Large intestine (tissue), 3 donors: ENCODE results near the gene FSTL5. TPM values are rescaled to one million over a fixed set of nuclear protein-coding genes. Genes with fewer than 3 reads are reported as not detected.

Source experiments
- DNase-seq, 2 donors: peaks; one replicate each; pipeline versions ENCODE4 v3.0.0 to v3.0.0-alpha.2; 2013
- H3K27ac ChIP-seq: one replicate; pipeline ENCODE4 v1.5.1; 2013; ENCODE audit warnings: low read length
- H3K27me3 ChIP-seq: 2 replicates; pipeline ENCODE4 v1.6.1; 2013; ENCODE audit warnings: low read length; ENCODE audit not compliant: control insufficient read depth, insufficient read depth
- H3K36me3 ChIP-seq: 2 replicates; pipeline ENCODE4 v1.6.1; 2013; ENCODE audit warnings: low read length; ENCODE audit not compliant: control insufficient read depth, insufficient read depth
- H3K4me1 ChIP-seq: one replicate; pipeline ENCODE4 v1.6.1; 2013; ENCODE audit warnings: low read length; ENCODE audit not compliant: control insufficient read depth, insufficient read depth
- H3K4me3 ChIP-seq: one replicate; pipeline ENCODE4 v1.5.1; 2013; ENCODE audit warnings: low read length
- H3K9me3 ChIP-seq: one replicate; pipeline ENCODE4 v1.6.1; 2013; ENCODE audit warnings: mild to moderate bottlenecking, low read depth, low read length, moderate library complexity; ENCODE audit not compliant: control insufficient read depth
- WGBS: methylation state at CpG from one replicate; pipeline ENCODE4 v1.1.5; 2013; ENCODE audit warnings: low lambda C conversion rate; ENCODE audit not compliant: insufficient coverage; 5-methylcytosine and 5-hydroxymethylcytosine counted together
- polyA plus RNA-seq: library from polyadenylated mRNA; unstranded; fragments of 120-200 nt; gene quantifications from one replicate; pipeline ENCODE4 v1.2.1, GENCODE V29; 2013

The FSTL5 gene
- polyA plus RNA-seq, 1 donor = 7.0 TPM

- Histone ChIP-seq H3K36me3 (no peaks in the 10 kb centered on the region), H3K4me3 (no peak overlapping the region), H3K4me1 (no peaks in the 10 kb centered on the region), H3K9me3 (no peaks in the 10 kb centered on the region), H3K27me3 (no peaks in the 10 kb centered on the region), H3K27ac (no peak overlapping the region)
- no peak for DNase-seq
- 93% methylated on average over 2 of the region's 5 CpGs for WGBS
These were observed 607.8 kb downstream of the FSTL5 start for GRCh38 chr4:161555689-161556660.

GRCh38 chr4:161554372-161554990, 609.3 kb downstream of the FSTL5 start:
- WGBS = 72% methylated on average over 2 of the region's 5 CpGs
- no peaks in the 10 kb centered on the region for H3K36me3 ChIP-seq
- no peak for DNase-seq
- H3K9me3 ChIP-seq = no peaks in the 10 kb centered on the region
- H3K4me1 ChIP-seq = no peaks in the 10 kb centered on the region
- H3K27ac ChIP-seq = no peak overlapping the region
- no peak overlapping the region for H3K4me3 ChIP-seq
- H3K27me3 ChIP-seq = no peaks in the 10 kb centered on the region

DNA sequence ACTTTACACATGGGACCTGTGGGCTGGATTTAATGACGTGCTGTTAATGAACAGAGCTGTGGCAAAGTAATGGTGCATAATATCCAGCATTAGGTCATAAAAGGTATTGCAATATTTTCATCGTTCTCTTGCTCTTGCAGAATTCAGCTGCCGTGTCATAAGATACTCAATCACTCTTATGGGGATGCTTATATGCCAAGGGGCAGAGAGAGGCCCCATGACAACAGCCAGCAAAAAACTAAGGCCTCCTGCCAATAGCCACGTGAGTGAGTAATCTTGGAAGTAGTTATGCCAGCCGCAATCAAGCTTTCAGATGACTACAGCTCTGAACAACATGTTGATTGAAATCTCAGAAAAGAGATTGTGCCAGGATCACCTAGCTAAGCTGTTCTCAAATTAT, 616.9 kb downstream of the FSTL5 start:
- no peaks in the 10 kb centered on the region for H3K36me3 ChIP-seq
- H3K27ac ChIP-seq = no peak overlapping the region
- no peak overlapping the region for H3K4me3 ChIP-seq
- H3K4me1 ChIP-seq = no peaks in the 10 kb centered on the region
- H3K9me3 ChIP-seq = no peaks in the 10 kb centered on the region
- no peak for DNase-seq
- WGBS = no CpG with 5 or more reads among the region's 5 CpGs
- no peaks in the 10 kb centered on the region for H3K27me3 ChIP-seq

DNA sequence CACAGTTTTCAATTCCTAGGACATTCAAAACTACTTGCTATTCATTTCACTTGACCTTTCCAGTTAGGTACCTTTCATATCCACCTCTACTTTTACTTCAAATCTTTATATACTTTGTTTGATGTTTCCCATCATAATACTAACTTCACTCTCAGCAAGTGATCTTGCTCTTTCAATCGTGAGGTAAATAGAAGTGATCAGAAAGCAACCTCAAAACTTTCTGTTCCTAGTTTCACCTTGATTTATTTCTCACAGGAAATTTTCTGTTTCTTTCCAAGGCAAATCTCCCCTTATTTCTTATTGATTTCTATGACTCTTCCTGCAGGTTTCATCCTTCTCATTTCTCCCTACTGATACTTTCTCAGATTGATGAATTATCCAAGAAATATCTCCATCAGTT, 623.5 kb downstream of the FSTL5 start:
- Histone ChIP-seq H3K27me3 (no peaks in the 10 kb centered on the region), H3K4me3 (no peak overlapping the region), H3K4me1 (no peaks in the 10 kb centered on the region), H3K36me3 (no peaks in the 10 kb centered on the region), H3K27ac (no peak overlapping the region), H3K9me3 (no peaks in the 10 kb centered on the region)
- DNase-seq = no peak
- WGBS = no CpG with 5 or more reads among the region's 1 CpG

DNA sequence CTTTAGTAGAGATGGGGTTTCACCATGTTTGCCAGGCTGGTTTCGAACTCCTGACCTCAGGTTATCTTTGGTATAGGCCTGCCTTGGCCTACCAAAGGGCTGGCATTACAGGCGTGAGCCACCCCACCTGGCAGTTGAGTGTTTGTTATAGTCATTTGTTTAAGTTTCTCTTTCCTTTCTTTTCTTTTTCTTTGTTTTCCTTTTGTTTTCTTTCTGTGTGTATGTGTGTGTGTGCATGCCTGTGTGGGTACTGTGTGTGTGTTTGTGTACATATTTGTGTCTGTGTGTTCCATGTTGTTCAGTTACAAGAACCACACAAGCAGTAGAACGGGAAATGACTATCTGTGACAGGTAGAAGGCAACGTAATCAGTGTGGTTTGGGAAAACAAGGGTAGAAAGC, 624.9 kb downstream of the FSTL5 start:
- Histone ChIP-seq H3K4me1 (no peaks in the 10 kb centered on the region), H3K27me3 (no peaks in the 10 kb centered on the region), H3K9me3 (no peaks in the 10 kb centered on the region), H3K4me3 (no peak overlapping the region), H3K27ac (no peak overlapping the region), H3K36me3 (no peaks in the 10 kb centered on the region)
- WGBS = 83% methylated on average over 2 of the region's 4 CpGs
- no peak for DNase-seq

DNA sequence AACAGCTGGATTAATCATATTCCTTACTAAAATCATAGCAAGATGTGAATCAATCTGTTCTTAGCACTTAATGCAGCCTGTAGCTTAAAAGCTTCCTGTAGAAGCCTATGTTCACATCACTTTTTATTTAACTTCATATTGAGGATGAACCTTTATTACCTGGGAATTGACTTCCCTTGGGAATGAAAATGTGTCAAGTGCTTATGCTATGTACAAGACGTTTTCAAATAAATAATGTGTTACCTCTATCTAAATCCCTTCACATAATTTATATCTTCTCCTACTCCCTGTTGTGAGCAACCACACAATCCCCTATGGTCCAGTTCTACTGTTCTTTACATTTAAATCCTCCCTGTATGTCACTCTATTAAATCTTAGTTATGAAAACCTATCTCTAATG, 633.1 kb downstream of the FSTL5 start:
- H3K4me1 ChIP-seq = no peaks in the 10 kb centered on the region
- WGBS = 67% methylated on average over 1 of the region's 1 CpG
- no peaks in the 10 kb centered on the region for H3K9me3 ChIP-seq
- H3K36me3 ChIP-seq = no peaks in the 10 kb centered on the region
- no peak for DNase-seq
- no peak overlapping the region for H3K27ac ChIP-seq
- H3K4me3 ChIP-seq = no peak overlapping the region
- H3K27me3 ChIP-seq = no peaks in the 10 kb centered on the region

DNA sequence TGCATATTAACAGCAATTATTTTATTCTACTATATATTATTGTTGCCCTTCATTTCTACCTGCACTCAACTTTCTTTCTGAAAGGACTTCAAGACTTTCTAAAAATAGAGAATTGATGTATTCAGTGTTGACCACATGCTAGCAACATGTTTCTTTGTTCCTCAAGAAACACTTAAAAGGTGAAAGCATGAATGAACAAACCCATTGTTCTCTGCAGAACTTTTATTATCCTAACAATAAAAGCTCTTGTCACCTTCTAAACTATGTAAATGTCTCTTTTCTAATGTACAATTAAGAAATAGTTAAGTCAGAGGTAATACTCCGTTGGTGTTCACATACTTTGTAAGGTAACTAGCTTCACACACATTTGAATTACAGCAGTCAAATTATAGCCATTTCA, 638.7 kb downstream of the FSTL5 start:
- H3K27me3 ChIP-seq = no peaks in the 10 kb centered on the region
- 83% methylated on average over 1 of the region's 1 CpG for WGBS
- no peaks in the 10 kb centered on the region for H3K36me3 ChIP-seq
- no peaks in the 10 kb centered on the region for H3K9me3 ChIP-seq
- DNase-seq = no peak
- no peak overlapping the region for H3K4me3 ChIP-seq
- H3K27ac ChIP-seq = no peak overlapping the region
- no peaks in the 10 kb centered on the region for H3K4me1 ChIP-seq

DNA sequence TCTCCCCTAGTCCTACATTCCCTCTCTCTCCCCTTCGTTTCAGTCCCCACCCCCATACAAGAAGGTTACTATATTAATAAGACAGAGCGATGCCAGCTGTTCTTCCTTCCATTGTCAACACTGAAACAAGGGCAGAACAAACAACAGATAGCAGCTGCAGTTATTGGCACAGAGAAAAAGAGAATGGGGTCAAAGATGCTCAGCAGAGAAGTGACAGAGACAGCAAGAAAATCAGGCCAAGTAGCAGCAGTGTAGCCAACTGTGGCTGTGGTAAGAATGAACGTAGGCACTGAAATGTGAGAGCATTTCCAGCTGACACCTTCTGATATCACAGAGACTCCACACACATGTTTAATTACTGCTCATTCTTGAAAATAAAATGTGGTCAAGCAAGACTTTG, 641.8 kb downstream of the FSTL5 start:
- no peaks in the 10 kb centered on the region for H3K9me3 ChIP-seq
- H3K4me3 ChIP-seq = no peak overlapping the region
- H3K4me1 ChIP-seq = no peaks in the 10 kb centered on the region
- WGBS = no CpG with 5 or more reads among the region's 3 CpGs
- H3K36me3 ChIP-seq = no peaks in the 10 kb centered on the region
- DNase-seq = peak; percentile 1 to 27
- H3K27me3 ChIP-seq = no peaks in the 10 kb centered on the region
- H3K27ac ChIP-seq = no peak overlapping the region

- no CpG with 5 or more reads among the region's 2 CpGs for WGBS
- Histone ChIP-seq H3K9me3 (no peaks in the 10 kb centered on the region), H3K4me3 (no peak overlapping the region), H3K27ac (no peak overlapping the region), H3K4me1 (no peaks in the 10 kb centered on the region), H3K27me3 (no peaks in the 10 kb centered on the region), H3K36me3 (no peaks in the 10 kb centered on the region)
- DNase-seq = no peak
These were observed 644.2 kb downstream of the FSTL5 start for GRCh38 chr4:161519611-161520010.

- 80% methylated on average over 1 of the region's 3 CpGs for WGBS
- no peak overlapping the region for H3K4me3 ChIP-seq
These were observed 645.9 kb downstream of the FSTL5 start for GRCh38 chr4:161517941-161518340.

More at GRCh38 chr4:161517941-161518340, 645.9 kb downstream of the FSTL5 start:
- no peaks in the 10 kb centered on the region for H3K36me3 ChIP-seq
- no peaks in the 10 kb centered on the region for H3K27me3 ChIP-seq
- H3K9me3 ChIP-seq = no peaks in the 10 kb centered on the region
- no peak overlapping the region for H3K27ac ChIP-seq
- H3K4me1 ChIP-seq = no peaks in the 10 kb centered on the region
- DNase-seq = no peak
